GM18498 (cell line): ENCODE data around the gene TMEM164.
"Not testable (repeated sequence)": the region's sequence is repeated elsewhere in the genome, so short reads cannot be mapped to it uniquely, and the experiment has no call there.

ENCODE experiments used
- ATAC-seq: cut with Tn5 transposase; IDR thresholded peaks from one replicate; pipeline ENCODE4 v1.9.1; 2021; ENCODE audit warnings: mild to moderate bottlenecking, moderate library complexity; ENCODE audit not compliant: unreplicated experiment

The TMEM164 gene

DNA sequence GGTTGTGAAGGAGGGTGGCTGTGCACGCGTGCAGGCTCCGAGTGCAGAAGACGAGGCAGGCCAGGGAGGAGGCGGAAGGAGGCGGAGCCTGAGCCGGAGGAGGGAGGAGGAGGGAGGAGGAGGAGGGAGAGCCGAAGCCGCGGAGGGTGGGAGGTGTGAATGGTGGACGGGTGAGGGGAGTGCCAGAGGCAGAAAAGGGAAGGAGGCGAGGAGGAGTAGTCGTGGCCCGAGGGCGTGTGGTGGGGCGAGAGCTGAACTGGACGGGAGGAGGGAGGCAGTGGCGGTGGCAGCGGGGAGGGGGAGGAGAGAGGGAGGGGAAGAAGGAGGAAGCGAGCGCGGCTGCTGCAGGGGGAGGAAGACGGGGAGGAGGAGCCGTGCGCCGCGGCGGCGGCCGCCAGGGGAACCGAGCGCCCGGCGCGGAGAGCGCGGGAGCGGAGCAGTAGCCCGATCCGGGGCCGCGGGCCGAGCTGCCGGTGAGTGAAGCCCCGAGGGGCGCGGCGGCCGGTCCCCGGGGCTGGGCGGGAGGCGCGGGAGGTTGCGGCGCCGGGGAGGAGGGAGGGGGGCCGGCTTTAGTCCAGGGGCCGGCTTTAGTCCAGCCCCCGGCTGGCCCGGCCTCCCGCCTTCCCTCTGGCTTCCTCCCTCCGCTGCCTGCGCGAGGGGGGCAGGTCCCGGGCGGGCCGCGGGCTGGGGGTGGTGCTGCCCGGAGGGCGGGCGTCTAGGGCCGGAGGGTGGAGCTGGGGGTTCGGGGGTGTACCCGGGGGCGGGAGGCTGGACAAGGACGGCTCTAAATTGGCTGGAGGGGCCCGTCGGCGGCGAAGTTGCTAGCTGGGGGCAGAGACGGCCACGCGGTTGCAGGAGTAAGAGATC lies at the start of gene TMEM164:
Gene TMEM164 (plus strand): TSS at position 815 of the 867 bp plus-strand sequence. CDS start 661 bp downstream, outside the sequence.
- ATAC-seq, result peak; percentile 87

DNA sequence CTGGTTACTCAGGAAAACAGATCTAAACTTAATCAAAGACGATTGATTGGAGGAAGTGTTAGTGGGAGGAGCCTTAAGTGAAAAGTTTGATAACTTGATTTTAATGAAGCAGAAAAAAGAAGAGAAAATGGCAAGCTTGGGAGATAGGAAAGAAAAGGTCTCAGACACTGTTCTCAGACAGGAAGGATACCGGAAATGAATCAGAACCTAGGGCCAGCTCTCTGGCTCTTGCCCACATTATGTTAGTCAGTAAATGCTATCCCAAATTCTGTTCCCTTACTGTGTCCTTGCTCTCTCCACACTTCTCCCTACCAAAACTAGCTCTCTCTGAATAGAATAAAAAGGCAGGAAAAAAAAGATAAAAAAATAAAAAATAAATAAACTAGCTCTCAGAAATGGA lies 48.6 kb upstream of the TMEM164 start:
- no peak for ATAC-seq

DNA sequence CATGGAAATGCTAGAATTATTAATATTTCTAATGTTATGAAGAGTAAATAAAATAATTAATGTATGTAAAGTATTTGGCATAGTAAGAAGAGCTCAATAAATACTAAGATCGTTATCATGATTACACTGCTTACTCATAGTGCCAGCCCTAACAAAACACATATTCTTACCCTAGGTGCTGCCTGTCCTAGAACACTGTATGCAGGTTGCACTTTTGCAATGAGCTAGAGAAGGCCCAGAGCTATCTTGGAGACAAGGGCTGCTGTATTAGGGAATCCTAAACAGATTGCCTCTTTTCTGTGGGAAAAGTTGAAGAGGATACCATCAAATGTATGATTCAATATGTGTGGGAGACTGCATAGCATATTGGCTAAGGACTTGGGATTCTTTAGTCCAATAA lies 48.0 kb upstream of the TMEM164 start:
- no peak for ATAC-seq

DNA sequence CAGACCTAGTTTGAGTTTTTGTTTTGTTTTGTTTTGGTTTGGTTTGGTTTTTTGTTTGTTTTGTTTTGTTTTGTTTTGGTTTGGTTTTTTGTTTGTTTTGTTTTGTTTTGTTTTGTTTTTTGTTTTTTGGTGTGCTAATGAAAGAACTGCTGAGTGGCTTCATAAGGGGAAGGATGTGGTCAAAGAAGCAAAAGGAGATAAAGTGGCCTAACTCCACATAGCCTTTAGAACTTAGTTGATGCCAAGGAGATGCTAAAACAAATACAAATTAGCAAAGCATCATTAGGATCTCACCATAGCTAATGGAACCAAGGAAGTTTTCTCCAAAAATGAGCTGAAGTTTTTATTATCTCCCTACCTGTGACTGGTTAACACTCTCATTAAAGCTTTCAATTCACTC lies 44.6 kb upstream of the TMEM164 start:
- no peak for ATAC-seq

DNA sequence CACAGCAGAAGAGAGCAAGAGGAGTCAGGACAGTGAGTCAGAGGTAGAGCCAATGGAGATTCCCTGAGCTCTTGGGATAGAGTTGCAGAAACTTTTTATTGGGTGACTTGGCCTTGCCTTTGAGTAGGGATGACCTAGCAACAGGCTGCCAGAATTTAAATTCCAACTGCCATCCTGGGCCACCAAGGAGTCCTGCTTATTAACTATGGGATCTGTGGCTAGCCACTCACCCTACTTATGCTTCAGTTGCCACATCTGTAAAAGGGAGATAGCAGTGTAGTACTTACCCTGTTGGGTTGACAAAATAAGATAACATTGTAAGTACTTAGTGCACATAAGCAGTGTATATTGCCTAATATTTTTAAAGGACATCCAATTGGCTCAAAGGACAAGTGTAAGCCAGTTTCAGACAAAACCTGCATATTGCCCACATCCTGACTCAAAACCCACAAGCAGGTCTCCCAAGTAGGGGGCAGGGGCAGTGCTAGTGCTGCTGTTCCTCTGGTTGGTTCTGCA lies 43.5 kb upstream of the TMEM164 start:
- ATAC-seq, result no peak

- no peak for ATAC-seq
These were observed 38.5 kb upstream of the TMEM164 start for GRCh38 chrX:109964390-109964789.

DNA sequence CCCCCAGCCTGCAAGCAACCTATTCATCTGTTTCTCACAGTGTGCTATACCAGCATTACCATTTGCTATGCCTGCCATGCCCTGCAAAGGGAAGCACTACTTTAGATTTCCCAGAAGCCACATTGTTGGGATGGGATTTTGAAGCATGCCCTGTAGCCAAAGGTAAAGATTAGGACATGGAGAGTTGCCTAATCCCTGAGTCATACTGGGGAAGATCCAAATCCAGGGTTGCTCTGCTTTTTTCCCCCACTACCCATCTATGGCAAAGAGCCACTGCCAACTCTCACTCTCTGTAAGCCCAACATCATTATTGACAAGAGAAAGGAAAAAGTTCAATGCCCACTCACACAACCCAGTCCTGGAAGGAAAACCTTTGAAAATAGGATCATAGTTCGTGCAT lies 36.7 kb upstream of the TMEM164 start:
- ATAC-seq, result no peak

DNA sequence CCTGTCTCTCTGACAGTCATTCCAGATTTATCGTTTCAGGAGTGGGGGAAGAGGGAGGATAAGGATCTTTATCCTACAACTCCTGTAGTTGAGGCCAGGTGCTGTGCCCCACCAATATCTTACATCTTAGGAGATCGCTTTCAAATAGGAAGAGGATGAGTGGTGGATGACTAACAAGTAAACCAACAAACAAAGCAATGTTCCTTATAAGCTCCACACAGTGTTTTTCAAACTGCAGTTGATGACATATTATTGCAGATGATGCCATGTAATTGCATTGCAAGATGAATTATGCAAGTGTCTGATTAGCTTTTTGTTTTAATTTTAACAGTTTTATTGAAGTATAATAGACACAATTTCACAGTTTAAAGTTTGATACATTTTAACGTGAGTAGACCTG lies 35.8 kb upstream of the TMEM164 start:
- ATAC-seq, result no peak

DNA sequence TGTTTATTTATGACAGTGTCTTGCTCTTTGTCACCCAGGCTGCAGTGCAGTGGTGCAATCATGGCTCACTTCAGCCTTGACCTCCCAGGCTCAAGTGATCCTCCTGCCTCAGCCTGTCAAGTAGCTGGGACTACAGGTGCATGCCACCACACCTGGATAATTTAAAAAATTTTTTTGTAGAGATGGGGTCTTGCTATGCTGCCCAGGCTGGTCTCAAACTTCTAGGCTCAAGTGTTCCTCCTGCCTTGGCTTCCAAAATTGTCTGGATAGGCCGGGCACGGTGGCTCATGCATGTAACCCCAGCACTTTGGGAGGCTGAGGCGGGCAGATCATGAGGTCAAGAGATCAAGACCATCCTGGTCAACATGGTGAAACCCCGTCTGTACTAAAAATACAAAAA lies 32.1 kb upstream of the TMEM164 start:
- ATAC-seq, result not testable (repeated sequence)

DNA sequence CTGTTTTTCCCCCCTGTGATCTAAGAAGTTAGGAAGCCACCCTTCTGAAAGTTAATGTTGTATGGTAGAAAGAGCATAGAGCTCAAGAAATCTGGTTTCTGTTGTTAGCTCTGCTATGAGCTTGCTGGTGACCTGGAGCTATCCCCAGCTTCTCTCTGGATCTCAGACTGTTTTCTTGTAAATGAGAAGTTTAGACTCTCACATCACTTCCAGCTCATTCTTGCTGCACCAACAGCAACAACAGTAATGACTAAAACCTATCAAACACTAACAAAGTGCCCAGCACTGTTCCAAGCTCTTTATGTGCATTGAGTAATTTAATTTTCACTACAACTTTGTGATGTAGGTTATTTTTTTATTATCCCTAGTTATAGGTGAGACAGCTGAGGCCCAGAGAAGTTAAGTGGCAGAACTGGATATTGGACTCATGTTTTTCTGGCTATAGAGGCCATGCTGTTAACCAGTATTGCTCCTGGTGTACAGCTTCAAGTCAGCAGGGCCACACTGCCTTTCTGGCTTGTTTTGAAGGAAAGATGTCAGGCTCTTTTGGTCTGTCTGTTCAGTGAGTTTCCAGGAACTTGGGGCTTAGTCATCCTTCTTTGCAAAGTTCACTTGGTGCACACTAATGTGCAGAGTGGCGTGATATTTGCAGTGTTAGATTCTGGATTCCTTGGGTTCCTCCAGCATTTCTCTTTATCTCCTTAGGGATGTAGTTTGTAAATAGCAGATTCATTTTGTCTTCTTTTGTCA lies 27.8 kb upstream of the TMEM164 start:
- no peak for ATAC-seq

- not testable (repeated sequence) for ATAC-seq
These were observed 17.7 kb upstream of the TMEM164 start for GRCh38 chrX:109985210-109985609.

DNA sequence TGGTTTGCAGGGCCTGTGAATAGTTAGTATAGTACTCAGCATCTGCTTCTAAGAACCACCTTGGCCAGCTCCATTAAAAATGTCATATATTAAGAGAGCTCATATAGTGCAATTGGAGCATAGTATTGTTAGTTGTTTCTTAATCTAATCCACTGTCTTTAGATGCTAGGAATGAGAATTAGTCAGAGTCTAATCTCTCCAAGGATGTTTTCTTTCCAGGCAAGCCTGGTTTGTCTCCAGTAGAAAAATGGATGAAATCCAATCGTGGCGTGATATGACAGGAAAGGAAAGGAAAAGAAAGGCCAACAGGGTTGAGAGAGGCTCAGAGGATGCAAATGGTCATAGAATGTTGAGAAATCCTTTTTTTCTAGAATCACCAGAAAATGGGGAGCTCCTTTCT lies 15.0 kb upstream of the TMEM164 start:
- no peak for ATAC-seq

DNA sequence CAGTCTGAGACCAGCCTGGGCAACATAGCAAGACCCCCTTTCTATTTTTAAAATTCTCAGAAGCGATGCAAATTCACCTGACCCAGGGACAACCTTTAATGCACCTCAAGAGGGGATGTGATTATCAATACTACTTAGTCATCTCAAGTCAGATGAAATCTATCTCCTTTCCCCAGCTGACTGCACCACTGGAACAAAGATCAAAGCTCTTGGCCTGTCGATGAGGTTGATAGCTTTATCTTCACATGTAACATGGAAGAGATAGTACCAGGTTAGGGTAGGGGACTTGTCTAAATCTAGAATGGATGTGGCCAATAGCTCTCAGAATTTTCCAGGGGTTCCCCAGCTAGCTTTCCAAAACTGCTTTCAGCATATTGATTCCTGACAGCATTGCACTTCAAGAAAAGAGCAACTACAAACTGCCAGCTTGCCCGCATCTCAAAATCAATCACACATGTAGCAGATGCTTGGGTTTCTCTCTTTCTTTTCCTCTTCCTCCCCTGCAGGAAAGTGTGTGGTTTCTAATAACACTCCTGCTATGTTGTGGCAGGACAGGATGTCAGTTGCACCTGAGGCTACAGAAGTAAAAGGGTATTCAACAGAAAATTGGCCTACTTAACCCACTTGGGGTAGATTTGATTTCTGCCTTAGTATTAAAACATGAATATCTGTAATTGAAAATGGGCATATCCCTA lies 12.2 kb upstream of the TMEM164 start:
- no peak for ATAC-seq

DNA sequence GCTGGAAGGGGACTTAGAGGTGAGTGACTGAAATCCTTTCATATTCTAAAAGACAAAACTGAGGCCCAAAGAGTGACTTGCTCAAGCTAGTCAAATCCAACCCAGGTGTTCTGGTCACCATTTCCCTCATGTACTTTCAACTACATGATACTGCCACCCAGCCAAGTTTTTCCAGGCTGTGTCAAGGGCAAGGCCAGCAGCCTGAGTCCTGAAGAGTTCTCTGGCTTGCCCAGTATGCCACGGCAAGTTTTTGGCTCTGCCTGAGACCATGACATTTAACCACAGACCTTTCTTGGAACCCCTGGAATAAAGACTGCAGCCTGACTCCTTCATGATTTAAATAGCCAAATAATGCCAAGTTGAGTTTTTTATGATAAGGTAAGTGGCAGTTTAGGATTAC lies 10.7 kb upstream of the TMEM164 start:
- ATAC-seq, result no peak

- no peak for ATAC-seq
These were observed 7.8 kb upstream of the TMEM164 start for GRCh38 chrX:109995155-109995554.

DNA sequence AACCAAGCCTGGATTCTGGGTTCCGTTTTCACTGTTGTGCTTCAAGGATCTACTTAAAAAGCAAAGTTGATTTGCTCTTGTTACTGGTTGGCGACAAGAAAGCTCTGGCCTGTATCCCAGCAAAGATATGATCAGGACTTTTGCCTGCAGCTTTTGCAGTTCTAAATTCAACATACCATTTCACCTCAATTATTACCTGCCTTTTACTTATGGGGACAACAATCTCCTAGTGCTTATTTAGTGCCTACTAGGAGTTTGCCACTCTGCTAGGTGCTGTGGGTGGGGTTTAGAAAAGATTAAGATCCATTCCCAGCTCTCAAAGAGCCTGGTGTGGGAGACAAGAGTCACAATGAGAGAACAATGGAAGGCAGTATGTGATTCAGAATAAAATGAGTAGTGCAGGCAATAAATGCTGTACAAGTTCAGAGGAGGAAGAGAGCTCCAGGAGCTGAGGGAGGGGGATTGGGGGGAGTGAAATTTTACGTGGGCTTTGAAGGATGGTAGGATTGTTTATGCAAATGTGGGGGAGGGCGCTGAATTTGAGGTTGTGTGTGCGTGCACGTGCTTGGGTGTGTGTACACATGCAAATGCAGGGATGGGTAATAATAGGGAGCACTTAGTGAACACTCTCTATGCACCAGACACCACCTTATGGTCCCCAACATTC lies 5.0 kb upstream of the TMEM164 start:
- ATAC-seq, result no peak

- ATAC-seq, result no peak
These were observed 2.9 kb upstream of the TMEM164 start for GRCh38 chrX:110000000-110000399.

GRCh38 chrX:110000847-110001713 lies 1.8 kb upstream of the TMEM164 start:
- ATAC-seq, result no peak

- peak; percentile 3 for ATAC-seq
These were observed 1.1 kb upstream of the TMEM164 start for GRCh38 chrX:110001740-110002299.
